ENCODE results near the gene PIWIL1.

DNA sequence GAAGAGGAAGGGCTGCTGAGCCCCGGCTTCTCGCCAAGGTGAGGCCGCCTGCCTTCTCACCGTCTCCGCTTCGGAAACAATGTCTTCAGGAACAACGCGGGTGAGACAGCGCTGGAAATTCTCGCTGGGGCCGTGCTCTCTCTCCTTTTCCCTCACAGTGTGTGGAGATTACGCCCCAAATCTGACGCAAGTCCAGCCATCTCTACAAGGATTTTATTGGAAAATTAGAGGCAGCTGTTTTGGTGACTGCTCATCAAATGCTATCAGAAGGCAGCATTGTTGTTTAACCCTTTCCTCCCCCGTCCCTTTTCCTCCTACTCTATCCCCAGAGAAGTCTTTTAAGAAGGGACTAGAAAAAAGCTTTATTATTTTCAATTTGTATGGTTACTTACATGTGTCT, 53.5 kb downstream of the PIWIL1 start:
- TF ChIP-seq, protein P1, sequence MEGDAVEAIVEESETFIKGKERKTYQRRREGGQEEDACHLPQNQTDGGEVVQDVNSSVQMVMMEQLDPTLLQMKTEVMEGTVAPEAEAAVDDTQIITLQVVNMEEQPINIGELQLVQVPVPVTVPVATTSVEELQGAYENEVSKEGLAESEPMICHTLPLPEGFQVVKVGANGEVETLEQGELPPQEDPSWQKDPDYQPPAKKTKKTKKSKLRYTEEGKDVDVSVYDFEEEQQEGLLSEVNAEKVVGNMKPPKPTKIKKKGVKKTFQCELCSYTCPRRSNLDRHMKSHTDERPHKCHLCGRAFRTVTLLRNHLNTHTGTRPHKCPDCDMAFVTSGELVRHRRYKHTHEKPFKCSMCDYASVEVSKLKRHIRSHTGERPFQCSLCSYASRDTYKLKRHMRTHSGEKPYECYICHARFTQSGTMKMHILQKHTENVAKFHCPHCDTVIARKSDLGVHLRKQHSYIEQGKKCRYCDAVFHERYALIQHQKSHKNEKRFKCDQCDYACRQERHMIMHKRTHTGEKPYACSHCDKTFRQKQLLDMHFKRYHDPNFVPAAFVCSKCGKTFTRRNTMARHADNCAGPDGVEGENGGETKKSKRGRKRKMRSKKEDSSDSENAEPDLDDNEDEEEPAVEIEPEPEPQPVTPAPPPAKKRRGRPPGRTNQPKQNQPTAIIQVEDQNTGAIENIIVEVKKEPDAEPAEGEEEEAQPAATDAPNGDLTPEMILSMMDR (IDR thresholded peaks at IDR 0.05), result no peak
- TF ChIP-seq POLR2AphosphoS5 (IDR thresholded peaks at IDR 0.05) (no peak), POLR2A (IDR thresholded peaks at IDR 0.05) (no peak), EP300 (IDR thresholded peaks at IDR 0.05) (no peak)

Measured in upper lobe of left lung (tissue), 4 donors.